ENCODE measurements around the gene ZNF90.
A peak's percentile ranks its signal among the peaks of the same experiment; 100 is the strongest.

GRCh38 chr19:20167020-20167644 is 89.3 kb downstream of the ZNF90 start, which contains the start of gene ZNF486:
- TF ChIP-seq POLR2A (IDR thresholded peaks at IDR 0.05) (peak; percentile 21 to 62), CTCF (IDR thresholded peaks at IDR 0.05) (no peak)

Data from uterus (tissue), 2 donors.